T-helper 1 cell treated with Interleukin-12 subunit alpha and Interleukin-12 subunit beta and Interleukin-4 antibody, amounts not matched to agents 30 μg/mL and 1 μg/mL, for 36 hours (primary cell): Measurements from ENCODE around the gene MEMO1.
"Not testable (repeated sequence)": the region's sequence is repeated elsewhere in the genome, so short reads cannot be mapped to it uniquely, and the experiment has no call there.

Source experiments
- H3K27ac Mint-ChIP-seq: one replicate; pipeline ENCODE4 v1.8.0; 2021; ENCODE audit warnings: mild to moderate bottlenecking, mixed read lengths
- H3K27me3 Mint-ChIP-seq: one replicate; pipeline ENCODE4 v1.8.0; 2021; ENCODE audit warnings: low read depth, mixed read lengths
- H3K36me3 Mint-ChIP-seq: one replicate; pipeline ENCODE4 v1.8.0; 2021; ENCODE audit warnings: low read depth, mixed read lengths
- H3K4me1 Mint-ChIP-seq: one replicate; pipeline ENCODE4 v1.8.0; 2021; ENCODE audit warnings: low read depth, mixed read lengths
- H3K4me3 Mint-ChIP-seq: one replicate; pipeline ENCODE4 v1.8.0; 2021; ENCODE audit warnings: mild to moderate bottlenecking, moderate library complexity, mixed read lengths
- H3K9me3 Mint-ChIP-seq: one replicate; pipeline ENCODE4 v1.8.0; 2021; ENCODE audit warnings: mixed read lengths

MEMO1 gene

GRCh38 chr2:31925517-31925916, 85.3 kb downstream of the MEMO1 start:
- Mint-ChIP-seq H3K4me1 (no peaks in the 10 kb centered on the region), H3K4me3 (no peak overlapping the region), H3K27me3 (no peaks in the 10 kb centered on the region), H3K27ac (no peak overlapping the region), H3K9me3 (no peaks in the 10 kb centered on the region), H3K36me3 (peaks cover 3% of the 10 kb centered on the region)

DNA sequence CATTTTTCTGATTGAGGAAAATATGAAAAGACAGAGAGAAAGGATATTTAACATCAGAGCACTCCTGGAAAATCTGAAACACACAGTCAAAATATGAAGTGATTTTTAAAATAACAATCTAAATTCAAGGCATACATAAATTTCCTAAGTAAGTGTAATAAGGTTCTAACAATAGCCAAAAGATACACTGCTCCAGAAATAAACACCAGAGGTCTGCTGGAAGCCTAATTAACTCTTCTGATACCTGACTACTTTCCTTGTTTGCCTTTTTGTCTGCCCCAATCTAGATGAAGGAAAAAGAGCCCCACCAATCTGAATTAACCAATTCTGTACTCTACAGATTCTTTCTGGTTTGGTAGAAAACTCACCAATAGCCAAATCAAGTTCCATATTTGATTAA, 87.1 kb downstream of the MEMO1 start:
- Mint-ChIP-seq H3K4me3 (no peak overlapping the region), H3K27ac (no peak overlapping the region), H3K4me1 (no peaks in the 10 kb centered on the region), H3K27me3 (no peaks in the 10 kb centered on the region), H3K9me3 (no peaks in the 10 kb centered on the region), H3K36me3 (peaks cover 4% of the 10 kb centered on the region)

GRCh38 chr2:31922542-31923408, 88.0 kb downstream of the MEMO1 start:
- Mint-ChIP-seq H3K4me1 (no peaks in the 10 kb centered on the region), H3K9me3 (no peaks in the 10 kb centered on the region), H3K36me3 (peaks cover 4% of the 10 kb centered on the region), H3K27ac (no peak overlapping the region), H3K4me3 (no peak overlapping the region), H3K27me3 (no peaks in the 10 kb centered on the region)

DNA sequence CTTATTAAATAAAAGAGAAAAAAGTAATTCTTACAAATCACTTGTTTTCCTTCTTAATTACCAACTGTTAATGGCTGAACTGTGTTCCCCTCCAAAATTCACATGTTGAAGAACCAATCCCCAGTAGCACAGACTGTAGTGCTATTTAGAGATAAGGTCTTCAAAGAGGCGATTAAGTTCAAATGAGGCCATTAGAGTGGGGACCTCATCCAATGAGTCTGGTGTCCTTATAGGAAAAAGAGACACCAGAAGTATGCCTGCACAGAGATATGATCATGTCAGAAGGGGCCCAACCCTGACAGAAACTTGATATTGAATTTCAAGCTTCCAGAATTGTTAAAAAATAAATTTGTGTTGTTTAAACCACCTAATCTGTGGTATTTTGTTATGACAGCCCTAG, 89.8 kb downstream of the MEMO1 start:
- no peaks in the 10 kb centered on the region for H3K9me3 Mint-ChIP-seq
- no peaks in the 10 kb centered on the region for H3K27me3 Mint-ChIP-seq
- peaks cover 7% of the 10 kb centered on the region for H3K36me3 Mint-ChIP-seq
- no peaks in the 10 kb centered on the region for H3K4me1 Mint-ChIP-seq
- no peak overlapping the region for H3K4me3 Mint-ChIP-seq
- H3K27ac Mint-ChIP-seq = no peak overlapping the region

DNA sequence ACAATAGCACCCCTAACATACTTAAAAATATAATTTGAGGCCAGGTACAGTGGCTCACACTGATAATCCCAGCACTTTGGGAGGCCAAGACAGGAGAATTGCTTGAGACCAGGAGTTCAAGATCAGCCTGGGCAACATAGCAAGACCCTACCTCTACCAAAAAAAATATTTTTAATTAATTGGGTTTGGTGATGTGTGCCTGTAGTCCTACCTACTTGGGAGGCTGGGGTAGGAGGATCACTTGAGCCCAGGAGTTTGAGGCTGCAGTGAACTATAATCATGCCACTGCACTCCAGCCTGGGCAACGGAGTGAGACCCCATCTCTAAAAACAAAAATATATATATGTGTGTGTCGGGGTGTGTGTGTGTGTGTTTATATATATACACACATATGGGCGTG, 91.3 kb downstream of the MEMO1 start:
- Mint-ChIP-seq H3K36me3 (peaks cover 7% of the 10 kb centered on the region), H3K4me3 (no peak overlapping the region), H3K4me1 (no peaks in the 10 kb centered on the region), H3K27ac (no peak overlapping the region), H3K27me3 (no peaks in the 10 kb centered on the region), H3K9me3 (no peaks in the 10 kb centered on the region)

DNA sequence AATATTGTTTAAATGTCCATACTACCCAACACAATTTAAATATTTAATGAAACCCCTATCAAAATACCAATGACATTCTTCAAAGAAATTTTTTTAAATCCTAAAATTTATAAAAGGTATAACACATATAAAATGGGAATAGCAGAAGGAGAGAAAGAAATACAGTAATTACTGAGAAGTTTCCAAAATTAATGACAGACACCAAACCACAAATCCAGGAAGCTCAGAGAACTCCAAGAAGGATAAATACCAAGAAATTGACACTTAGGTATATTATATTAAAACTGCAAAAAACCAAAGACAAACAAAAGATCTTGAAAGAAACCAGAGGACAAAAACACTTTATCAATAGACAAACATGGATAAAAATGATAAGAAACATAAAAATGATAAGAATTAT, 101.1 kb downstream of the MEMO1 start:
- Mint-ChIP-seq H3K27me3 (no peaks in the 10 kb centered on the region), H3K4me3 (no peak overlapping the region), H3K27ac (no peak overlapping the region), H3K9me3 (no peaks in the 10 kb centered on the region), H3K36me3 (peaks cover 25% of the 10 kb centered on the region), H3K4me1 (peaks cover 7% of the 10 kb centered on the region)

GRCh38 chr2:31907491-31907890, 103.3 kb downstream of the MEMO1 start:
- not testable (repeated sequence) for H3K27ac Mint-ChIP-seq, H3K4me3 Mint-ChIP-seq, H3K9me3 Mint-ChIP-seq, H3K27me3 Mint-ChIP-seq
- peaks cover 11% of the 10 kb centered on the region for H3K4me1 Mint-ChIP-seq
- peaks cover 31% of the 10 kb centered on the region for H3K36me3 Mint-ChIP-seq

GRCh38 chr2:31903109-31903780, 107.6 kb downstream of the MEMO1 start:
- Mint-ChIP-seq H3K36me3 (peaks cover 49% of the 10 kb centered on the region), H3K27me3 (no peaks in the 10 kb centered on the region), H3K9me3 (peaks cover 21% of the 10 kb centered on the region), H3K4me1 (peaks cover 6% of the 10 kb centered on the region), H3K4me3 (no peak overlapping the region), H3K27ac (no peak overlapping the region)

- Mint-ChIP-seq H3K4me1 (peaks cover 4% of the 10 kb centered on the region), H3K9me3 (peaks cover 34% of the 10 kb centered on the region), H3K4me3 (no peak overlapping the region), H3K36me3 (peaks cover 57% of the 10 kb centered on the region), H3K27me3 (no peaks in the 10 kb centered on the region), H3K27ac (no peak overlapping the region)
Measured at GRCh38 chr2:31901900-31902299, 108.9 kb downstream of the MEMO1 start.

DNA sequence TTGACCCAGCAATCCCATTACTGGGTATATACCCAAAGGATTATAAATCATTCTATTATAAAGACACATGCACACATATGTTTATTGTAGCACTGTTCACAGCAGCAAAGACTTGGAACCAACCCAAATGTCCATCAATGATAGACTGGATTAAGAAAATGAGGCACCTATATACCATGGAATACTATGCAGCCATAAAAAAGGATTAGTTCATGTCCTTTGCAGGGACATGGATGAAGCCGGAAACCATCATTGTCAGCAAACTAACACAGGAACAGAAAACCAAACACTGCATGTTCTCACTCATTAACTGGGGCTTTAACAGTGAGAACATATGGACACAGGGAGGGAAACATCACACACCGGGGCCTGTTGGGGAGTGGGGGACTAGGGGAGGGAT, 110.7 kb downstream of the MEMO1 start:
- H3K27ac Mint-ChIP-seq, H3K4me1 Mint-ChIP-seq, H3K27me3 Mint-ChIP-seq, H3K4me3 Mint-ChIP-seq: not testable (repeated sequence)
- Mint-ChIP-seq H3K36me3 (peaks cover 58% of the 10 kb centered on the region), H3K9me3 (peaks cover 36% of the 10 kb centered on the region)

- H3K27ac Mint-ChIP-seq, H3K4me3 Mint-ChIP-seq, H3K27me3 Mint-ChIP-seq, H3K4me1 Mint-ChIP-seq: not testable (repeated sequence)
- peaks cover 54% of the 10 kb centered on the region for H3K36me3 Mint-ChIP-seq
- H3K9me3 Mint-ChIP-seq = peaks cover 36% of the 10 kb centered on the region
Measured at GRCh38 chr2:31898346-31898745, 112.5 kb downstream of the MEMO1 start.

DNA sequence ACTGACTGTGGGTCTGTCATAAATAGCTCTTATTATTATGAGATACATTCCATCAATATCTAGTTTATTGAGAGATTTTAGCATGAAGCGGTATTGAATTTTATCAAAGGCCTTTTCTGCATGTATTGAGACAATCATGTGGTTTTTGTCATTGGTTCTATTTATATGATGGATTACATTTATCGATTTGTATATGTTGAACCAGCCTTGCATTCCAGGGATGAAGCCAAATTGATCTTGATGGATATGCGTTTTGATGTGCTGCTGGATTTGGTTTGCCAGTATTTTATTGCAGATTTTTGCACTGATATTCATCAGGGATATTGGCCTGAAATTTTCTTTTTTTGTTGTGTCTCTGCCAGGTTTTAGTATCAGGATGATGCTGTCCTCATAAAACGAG, 113.5 kb downstream of the MEMO1 start:
- Mint-ChIP-seq H3K9me3 (peaks cover 36% of the 10 kb centered on the region), H3K36me3 (peaks cover 49% of the 10 kb centered on the region)
- not testable (repeated sequence) for H3K27ac Mint-ChIP-seq, H3K4me1 Mint-ChIP-seq, H3K4me3 Mint-ChIP-seq, H3K27me3 Mint-ChIP-seq

- Mint-ChIP-seq H3K36me3 (peaks cover 44% of the 10 kb centered on the region), H3K27ac (no peak overlapping the region), H3K9me3 (peaks cover 36% of the 10 kb centered on the region), H3K4me1 (no peaks in the 10 kb centered on the region), H3K27me3 (no peaks in the 10 kb centered on the region), H3K4me3 (no peak overlapping the region)
Measured at GRCh38 chr2:31896293-31896692, 114.5 kb downstream of the MEMO1 start.

GRCh38 chr2:31894656-31895055, 116.2 kb downstream of the MEMO1 start:
- H3K36me3 Mint-ChIP-seq = peaks cover 34% of the 10 kb centered on the region
- H3K9me3 Mint-ChIP-seq = peaks cover 29% of the 10 kb centered on the region
- no peak overlapping the region for H3K27ac Mint-ChIP-seq
- H3K4me1 Mint-ChIP-seq = no peaks in the 10 kb centered on the region
- no peak overlapping the region for H3K4me3 Mint-ChIP-seq
- H3K27me3 Mint-ChIP-seq = no peaks in the 10 kb centered on the region

- Mint-ChIP-seq H3K4me1 (no peaks in the 10 kb centered on the region), H3K36me3 (peaks cover 21% of the 10 kb centered on the region), H3K9me3 (peaks cover 13% of the 10 kb centered on the region), H3K4me3 (no peak overlapping the region), H3K27me3 (no peaks in the 10 kb centered on the region), H3K27ac (no peak overlapping the region)
Measured at GRCh38 chr2:31893094-31893493, 117.7 kb downstream of the MEMO1 start.
